NCI-H2107 treated with DMSO at 0.1 percent for 48 hours (cell line): ENCODE data around the gene SMIM9.
A peak's percentile ranks its signal among the peaks of the same experiment; 100 is the strongest.
"Not testable (repeated sequence)": the region's sequence is repeated elsewhere in the genome, so short reads cannot be mapped to it uniquely, and the experiment has no call there.

Source experiments
- DNase-seq: peaks from one replicate; lab custom pipeline; 2025; ENCODE audit not compliant: unreplicated experiment; lab: John Stamatoyannopoulos, UW

Gene SMIM9

DNA sequence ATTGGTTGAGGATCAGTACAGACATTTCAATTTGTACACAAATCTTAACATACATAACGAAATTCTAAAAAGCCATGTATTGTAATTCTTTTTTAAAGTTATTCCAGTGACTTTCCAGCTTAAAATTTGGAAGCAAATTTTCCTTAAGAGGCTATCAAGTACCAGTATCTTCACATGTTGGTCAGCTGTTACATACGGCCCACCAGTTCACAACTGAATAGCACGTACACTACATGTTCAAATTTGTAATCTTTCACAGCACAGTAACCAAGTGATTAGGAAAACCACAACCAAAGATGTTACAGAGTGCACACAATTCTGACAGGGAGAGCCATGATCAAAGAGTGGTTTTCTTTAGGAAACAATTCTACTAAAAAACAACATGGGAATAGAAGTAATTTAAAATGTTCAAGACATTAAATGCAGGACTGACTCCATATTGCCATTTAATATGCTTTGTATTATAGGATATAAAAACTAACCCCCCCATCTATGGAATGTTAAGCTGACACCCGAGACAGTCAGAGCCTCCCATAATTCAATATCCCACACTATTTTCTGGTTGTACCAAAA, 18.1 kb downstream of the SMIM9 start:
- not testable (repeated sequence) for DNase-seq

DNA sequence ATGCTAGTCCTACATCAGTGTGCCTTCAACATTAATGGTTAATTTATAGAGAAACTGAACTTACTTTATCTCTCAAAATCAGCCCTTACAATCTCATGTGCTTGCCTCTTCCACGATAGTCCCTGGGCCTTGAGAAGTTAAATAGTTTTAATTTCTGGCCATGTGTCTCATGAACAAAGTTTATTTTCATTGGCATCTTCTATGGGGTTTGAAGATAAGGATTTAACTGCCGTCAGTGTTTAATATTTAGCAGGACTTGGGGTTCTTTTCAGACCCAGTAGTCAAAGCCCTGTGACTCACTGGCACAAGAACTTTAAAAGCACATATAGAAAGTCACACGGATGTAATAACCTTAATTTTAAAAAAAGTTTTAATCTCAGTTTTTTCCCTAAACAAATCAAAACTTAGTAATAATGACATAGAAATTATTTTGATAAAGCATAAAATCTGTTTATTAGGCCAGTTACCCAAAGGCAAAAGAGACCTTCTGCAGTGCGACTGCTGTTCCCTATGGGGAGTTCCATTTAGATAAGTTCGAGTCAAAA, 19.1 kb downstream of the SMIM9 start:
- DNase-seq, result no peak

DNA sequence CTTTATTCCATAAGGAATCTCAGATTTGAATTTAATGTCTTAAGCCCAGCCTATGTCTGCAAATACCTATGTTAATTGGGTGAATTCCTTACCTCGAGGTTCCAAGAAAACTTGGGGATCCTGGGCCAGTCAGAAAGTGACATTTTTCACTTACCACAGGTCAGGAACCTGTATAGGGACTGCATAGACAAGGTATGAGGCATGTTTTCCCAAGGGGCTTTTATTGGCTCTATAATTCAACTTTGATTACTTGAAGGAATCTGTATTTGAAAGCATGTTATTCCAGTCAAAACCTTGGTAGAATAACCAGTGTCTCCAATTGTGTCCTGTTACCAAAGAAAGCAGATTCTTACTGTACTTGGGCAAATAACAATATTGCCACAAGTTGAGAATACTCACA, 20.7 kb downstream of the SMIM9 start:
- no peak for DNase-seq

DNA sequence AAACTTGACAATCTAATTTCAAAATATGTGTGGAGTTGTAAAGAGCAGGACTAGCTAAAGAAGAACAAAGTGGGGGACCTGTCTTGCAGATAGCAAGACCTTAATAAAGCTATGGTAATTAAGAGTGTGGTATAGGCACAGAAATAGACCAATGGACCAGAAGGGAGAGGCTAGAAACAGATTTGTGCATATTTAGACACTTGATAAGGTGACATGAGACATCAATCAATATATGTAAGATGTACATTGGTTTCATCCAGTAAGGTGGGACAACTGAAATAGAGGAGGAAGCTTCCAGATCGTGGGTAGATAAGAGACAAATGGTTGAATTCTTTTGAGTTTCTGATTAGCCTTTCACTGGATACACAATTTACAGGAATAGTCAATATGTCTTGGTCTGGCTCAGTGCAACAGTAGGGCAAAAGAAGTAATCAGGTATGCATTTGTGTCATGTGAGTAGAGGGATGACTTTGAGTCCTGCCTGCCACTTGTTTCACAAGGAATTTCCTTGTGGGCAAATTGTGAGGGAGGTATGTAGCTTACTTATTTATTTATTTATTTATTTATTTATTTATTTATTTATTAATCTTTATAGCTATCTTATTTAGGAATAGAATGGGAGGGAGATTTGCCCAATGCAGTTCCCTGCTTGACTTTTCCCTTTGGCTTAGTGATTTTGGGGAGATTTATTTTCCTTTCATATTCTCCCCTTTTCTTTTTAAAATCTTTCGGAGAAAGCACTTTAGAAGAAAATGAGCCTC, 21.9 kb downstream of the SMIM9 start:
- no peak for DNase-seq

DNA sequence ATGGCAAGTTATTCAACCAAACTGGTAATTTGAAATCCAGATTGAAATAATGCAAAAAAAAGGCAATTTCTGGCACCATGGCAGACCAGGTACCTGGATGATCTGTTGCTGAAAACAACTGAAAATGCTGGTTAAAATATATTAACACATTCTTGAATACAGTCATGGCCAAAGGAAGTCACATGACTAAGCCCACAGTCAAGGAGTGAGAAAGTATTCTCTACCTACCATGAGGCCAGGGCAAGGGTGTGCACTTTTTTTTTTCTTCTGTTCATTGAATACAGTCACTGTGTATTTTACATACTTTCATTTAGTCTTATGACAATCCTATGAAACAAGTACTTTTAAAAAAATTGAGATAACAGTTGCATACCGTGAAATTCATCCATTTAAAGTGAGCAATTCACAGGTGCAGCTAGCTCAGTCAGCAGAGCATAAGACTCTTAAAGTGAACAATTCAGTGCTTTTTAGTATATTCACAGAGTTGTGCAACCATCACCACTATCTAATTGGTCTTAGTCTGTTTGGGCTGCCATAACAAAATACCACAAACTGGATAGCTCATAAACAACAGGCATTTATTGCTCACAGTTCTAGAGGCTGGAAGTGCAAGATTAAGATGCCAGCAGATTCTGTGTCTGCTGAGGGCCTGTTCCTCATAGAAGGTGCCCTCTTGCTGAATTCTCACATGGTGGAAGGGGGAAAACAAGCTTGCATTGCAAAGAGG, 24.4 kb downstream of the SMIM9 start:
- no peak for DNase-seq

DNA sequence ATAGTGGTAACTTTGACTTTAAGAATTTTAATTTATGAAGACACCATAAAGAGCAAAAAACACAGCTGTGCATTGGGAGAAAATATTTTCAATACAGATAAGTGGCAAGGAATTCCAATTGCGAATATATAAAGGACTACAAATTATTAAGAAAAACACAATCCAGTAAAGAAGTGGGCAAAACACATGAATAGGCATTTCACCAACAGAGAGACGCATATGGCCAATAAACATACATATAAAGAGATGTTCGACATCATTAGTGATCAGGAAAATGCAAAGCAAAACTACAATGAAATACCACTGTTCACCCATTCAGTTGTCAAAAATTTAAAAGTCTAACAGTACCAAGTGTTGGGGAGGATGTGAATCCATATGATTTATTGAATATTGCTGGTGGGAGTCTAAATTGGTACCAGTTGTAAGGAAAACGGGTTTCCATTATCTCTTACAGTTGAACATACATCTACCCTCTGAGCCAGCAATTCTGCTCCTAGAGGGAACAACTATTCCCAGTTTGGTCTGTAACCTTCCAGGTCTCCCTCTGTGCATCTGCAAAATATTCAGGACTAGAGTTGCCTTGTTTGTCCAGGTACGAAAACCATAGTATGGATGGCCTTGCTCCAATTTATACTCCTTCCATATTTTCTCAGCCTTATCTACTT, 27.5 kb downstream of the SMIM9 start:
- no peak for DNase-seq

DNA sequence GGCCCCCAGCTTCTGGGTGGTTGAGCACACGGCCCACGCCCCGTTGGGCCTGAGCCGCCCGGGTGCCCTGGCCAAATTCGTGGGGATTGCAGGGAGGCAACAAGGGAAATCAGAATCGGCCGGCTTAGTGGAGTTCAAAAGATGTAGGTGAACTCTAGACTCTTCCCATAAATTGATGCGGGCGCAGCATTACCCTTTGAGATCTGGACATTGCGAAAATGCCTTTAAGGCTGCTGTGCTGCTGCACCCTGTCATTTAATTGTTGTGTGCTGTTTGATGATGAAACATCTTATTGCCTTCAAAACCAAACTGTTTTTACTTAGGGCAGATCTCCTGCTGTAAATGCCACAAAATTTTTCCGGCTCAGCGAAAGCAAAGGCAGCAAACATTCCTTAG, 28.8 kb downstream of the SMIM9 start:
- no peak for DNase-seq

DNA sequence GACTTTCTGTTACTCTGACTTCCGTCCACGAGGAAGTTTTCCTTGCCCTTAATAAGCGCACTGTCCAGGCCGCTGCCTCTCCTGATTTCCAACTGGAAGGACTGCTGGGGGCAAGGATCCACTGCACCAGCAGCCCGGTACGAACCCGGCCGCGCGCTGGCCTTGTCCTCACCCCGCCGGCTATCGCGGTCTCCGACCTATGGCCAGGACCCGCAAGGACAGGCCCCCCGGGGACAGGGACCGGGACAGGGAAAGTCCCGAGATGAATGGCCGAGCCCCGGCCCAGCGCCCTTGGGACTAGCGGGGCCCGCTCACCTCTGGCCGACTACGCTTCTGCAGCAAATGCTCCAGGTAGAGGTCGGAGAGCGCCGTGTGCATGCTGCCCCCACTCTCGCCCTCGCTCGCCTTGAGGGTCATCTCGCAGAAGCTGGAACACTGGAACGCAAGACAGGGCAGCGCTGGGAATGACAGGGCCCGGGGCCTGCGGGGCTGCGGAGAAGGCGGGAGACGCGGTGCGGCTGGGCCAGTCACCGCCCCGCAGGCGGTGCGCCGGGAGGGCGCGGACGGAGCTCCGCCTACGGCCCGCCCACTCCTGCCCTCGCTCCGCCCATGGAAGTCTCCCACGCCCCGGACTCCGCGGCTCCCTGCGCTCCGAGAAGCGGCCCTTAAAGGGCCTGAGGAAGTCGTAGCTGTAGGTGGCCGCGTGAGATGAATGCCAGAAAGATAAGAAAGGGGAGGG, 29.3 kb downstream of the SMIM9 start, which contains the start of gene MPP1:
TSS of gene MPP1 (minus strand) at position 529 of the 739 bp plus-strand sequence. CDS start at position 417, 112 bp downstream.
- DNase-seq, result peak; percentile 48

DNA sequence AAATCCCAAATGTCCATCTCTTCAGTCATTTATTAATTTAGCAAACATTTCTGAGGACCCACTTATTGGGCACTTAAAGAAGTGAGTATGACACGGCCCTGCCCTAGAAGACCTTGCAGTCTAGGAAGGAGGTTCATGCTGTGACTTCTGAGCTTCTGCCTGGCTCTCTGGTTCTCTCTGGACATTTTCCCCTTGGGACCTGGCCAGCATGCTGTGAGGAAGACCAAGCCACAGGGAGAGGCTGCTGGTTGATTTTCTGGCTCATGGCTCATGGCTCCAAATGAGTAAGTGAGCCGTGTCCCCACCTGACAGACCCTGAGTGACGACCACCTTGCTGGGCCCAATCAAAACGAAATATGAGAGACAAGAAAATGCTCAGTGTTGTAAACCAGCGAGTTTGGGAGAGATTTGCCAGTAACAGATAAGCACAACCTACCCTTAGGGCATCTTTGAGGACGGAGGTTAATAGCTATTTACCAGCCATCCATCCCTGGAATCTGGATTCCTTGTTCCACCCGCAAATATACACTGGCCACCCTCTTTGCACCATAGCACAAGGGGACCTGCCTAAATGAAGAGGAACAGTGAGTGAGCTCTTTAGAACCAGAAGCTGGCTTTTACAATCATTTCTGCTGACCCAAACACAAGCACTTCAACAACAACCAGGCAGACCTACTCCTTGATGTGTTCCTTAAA, 30.1 kb downstream of the SMIM9 start:
- DNase-seq, result no peak

DNA sequence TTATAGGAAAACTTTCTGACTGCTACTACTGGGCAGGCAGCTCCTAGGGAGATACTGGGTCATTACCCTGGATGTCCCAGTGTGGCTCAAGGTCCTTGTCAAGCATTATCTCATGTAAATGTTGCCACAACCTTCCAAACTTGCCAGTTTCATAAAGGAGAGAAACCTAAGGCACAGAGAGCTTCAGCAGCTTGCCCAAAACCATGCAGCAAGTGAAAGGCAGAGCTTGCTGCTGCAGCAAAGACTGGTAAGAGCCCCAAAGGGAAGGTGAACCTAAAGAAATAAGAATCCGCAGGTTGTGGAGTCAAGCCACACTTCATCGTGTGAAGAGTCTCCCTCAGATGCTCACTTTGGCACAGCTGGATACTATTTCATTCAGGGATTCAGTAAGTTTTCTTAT, 31.5 kb downstream of the SMIM9 start:
- DNase-seq, result no peak

DNA sequence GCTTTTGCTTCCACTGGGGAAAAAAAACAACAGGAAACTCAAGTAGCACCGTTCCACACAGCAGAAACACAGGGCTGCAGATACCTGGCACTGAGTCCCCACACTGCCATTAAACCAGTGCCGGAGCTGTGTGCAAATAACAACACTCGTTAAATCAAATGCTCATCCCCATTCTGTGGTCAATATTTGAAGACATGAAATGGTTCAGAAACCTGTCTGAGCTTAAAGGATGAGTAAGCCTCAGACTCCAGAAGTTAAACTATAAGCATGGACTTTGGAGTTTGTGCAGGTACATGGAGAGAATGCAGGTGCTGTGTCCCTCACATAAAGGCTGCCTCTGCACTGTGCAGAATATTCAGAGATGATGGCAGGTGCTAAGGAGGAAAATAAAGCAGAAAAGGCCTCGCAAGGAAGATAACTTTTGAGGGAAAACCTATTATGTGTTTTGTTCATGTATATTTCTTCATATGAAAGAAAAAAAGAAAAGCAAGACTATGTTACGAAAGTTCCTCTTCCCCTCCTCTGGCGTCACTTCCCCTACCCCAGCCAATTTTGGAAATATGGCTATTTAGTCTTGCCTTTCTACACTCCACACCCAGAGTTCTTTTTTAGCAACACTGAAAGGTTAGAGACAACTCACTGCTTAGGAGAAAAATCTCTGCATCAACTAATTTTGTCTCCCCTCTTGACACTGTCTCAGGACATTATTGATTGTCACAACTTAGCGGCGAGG, 33.8 kb downstream of the SMIM9 start:
- no peak for DNase-seq

DNA sequence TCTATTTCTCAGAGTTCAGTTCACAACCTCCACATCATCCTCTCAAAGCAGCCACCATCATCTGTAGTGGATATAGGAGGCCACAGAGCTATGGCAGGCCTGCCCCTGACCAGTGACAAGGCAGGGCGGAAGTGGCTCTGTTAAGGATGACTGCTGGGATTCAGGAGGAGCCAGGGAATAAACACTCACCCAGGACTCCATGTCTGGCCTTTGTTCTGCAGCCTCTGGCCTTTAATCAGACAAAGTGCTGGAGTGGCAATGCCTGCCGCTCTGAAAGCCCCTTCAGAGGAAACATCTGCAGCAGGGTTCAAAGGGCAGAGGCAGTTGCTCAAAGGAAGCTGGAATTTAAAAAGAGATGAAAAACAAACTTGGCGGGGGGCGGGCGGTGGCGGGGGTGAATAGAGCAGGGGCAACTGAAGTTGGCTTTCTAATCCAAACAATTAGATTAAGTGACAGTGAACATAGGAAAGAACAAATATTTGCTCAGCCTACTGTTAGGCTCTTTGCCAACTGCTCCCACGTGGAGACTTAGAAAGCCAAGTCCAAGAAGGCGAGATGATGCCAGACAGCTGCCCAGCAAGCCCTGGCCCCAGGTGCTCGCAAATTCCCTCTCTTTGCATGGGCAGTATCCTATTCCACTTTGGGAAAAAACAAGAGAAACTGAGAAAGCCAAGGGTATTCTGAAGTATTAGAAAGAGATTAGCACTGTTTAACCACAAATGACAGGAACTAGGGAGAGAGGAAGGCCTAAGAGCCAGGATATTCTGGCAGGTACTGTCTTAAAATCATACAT, 34.7 kb downstream of the SMIM9 start:
- peak; percentile 90 for DNase-seq

DNA sequence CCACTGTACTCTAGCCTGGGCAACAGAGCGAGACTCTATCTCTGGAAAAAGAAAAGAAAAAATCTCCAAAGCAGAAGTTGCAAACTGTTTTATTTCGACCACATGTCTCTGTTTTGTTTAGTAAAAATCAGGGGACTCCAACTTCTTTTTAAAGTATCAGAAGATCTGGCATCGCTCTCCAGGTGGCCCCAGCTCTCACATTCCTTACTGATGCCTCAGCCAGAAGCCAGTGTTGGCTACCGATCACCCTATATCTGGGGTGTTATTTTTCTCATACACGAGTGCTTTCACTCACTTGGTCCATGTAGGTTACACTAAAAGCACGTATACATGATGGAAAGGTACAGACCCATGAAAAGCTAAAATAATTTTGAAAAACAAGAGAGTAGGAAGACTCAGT, 37.5 kb downstream of the SMIM9 start:
- no peak for DNase-seq

DNA sequence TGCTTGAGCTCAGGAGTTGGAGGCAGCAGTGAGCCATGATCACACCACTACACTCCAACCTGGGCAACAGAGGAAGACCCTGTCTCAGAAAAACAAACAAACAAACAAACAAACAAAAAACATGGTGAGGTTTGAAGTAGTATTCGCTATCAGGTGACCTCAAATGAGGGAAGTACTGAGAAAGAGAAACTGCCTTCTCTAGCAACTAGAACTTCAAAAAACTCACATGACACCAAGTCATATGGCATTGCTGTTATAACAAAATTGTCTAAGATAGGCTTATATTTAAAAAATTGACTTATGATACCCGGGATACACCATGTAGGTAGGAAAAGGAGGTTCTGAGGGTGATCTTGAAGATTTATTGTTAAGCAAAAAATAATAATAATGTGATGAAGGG, 39.4 kb downstream of the SMIM9 start:
- DNase-seq, result no peak

DNA sequence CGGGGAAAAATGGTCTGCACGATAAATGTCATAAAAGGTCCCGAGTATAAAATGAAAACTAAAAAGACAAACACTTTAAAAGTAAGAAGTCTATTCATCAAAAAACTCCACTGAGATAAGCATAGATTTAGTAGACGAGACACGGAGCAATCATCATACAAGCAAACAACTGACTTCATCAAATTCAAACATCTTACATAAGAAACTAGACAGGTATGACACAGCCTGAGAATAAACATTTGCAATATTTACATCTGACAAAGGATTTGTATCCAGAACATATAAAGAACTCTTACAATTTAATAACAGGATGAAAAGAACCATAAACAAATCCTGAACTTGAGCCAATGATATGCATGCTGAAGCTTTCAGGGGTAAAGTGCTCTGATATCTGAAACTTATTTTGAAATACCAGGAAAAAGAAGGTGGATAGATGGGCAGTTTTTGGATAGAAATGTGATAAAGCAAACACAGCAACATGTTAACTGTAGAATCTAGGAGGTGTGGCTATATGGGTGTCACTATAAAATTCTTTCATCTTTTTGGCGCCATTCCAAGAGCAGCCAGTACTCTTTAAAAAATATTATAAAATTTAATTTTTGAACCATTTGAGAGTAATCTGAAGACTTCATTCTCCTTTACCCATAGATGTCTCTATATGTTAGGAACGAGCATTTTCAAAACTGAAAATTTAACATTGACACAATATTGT, 41.2 kb downstream of the SMIM9 start:
- DNase-seq, result no peak

DNA sequence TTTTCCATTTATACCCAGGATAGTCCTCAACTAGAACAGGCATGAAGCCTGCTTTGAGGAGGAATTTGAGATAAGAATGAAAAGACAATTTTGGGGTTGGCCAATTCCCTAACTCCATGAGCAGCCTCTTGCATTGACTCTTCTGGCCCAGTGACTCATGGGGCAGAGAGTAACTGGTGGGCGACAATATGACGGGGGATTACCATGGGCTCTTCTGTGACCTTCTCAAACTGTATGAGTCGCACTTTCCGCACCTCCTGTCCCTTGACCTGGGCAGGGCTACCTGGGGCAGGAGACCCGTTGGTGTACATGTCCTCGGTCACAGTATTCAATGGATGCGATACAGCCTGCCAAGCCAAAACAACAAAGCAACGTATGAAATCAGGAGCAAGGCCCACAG, 42.5 kb downstream of the SMIM9 start:
- DNase-seq, result no peak

DNA sequence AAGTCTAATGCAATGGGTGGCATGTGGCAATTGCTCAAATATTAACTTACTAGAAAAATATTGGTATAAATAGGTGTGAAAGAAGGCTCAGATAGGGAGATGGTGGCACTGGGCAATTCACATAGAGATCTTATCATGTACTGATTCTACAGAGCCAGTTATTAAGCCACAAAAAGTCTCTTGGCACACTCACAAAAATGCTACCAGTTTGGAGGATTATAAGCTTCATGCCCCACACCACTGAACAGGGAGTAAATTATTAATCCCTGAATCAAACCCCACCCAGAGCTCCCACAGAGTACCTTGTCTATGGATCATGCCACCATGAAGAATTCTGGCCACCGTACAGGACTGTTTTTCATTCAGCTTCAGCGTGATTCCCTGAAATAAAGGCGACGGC, 43.0 kb downstream of the SMIM9 start:
- no peak for DNase-seq

DNA sequence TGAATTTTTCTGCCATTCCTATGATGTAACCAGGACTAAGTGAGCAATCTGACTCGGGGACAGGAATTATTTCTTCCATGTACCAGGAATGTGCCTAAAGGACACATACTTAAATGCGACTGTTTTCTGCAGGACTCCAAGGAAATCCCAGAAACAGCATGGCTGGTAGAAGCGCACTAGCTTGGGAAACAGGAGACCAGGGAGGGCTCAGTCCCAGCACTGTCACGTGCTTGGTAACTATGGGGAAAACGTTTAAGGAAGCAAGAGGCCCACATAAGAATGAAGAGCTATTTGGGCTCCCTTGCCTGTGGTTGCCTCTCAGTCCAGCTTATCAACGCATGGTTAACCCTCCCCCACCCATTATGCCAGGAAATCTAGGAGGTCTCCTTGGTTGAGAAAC, 48.7 kb downstream of the SMIM9 start:
- DNase-seq, result no peak
